Ammon's horn (tissue), 1 donor: Measurements from ENCODE around the gene GRM8.
"Not testable (repeated sequence)": the region's sequence is repeated elsewhere in the genome, so short reads cannot be mapped to it uniquely, and the experiment has no call there.

Source experiments
- DNase-seq: peaks from one replicate; pipeline ENCODE4 v3.0.0-alpha.2; 2016; ENCODE audit warnings: low spot score

The GRM8 gene

DNA sequence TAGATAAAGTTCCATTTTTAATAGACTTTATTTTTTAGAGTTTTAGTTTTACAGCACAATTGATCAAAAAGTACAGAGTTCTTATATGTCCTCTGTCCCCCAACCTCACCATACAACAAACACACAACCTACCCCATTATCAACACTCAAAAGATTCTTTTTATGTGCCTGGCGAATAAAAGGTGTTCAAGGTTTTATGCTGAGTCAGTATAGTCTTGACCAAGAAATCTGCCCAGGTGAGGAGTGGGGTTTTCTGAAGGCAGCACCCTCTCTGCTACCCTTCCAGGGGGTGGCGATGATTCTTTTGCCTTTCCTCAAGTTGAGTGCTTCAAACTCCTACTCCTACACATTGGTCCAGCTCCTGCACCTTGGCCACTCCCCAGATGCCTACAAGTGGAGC lies 222.9 kb downstream of the GRM8 start:
- no peak for DNase-seq

DNA sequence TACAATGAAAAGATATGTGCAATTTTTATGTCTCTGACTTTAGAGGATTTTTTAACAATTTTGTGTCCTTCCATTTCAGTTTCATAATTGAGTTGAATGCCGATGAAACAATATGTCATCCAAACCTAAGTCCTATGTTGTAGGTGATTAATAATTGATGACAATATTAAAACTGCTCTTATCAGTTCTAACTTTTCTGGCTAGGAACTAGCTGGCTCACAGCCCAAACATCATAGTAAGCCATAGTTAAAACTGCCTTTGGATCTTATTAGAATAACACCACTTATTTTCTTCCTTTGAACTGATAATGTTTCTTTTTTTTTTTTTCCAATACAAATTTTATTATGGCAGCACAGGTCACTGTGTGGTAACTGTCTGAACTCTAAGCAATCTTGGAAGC lies 230.9 kb downstream of the GRM8 start:
- DNase-seq = no peak

- no peak for DNase-seq
These were observed 231.6 kb downstream of the GRM8 start for GRCh38 chr7:127021019-127021738.

DNA sequence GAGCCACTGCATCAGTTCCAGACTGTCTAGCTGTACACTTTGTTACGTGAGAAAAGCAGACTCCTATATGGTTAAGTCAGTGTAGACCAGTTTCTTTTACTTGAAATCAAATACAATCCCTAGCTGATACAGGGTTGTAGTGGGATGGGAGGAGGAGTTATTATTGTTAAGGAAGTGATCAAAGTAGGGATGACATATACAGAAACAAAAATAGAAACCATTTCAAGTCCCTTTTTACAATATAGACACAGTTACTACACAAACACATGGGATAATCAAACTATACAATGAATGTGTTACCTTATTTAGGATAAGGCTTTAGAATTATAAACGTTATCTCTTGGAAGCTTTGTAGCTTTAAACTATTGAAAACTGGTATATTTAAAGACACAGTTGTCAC lies 233.9 kb downstream of the GRM8 start:
- no peak for DNase-seq

GRCh38 chr7:127017196-127017595 lies 235.5 kb downstream of the GRM8 start:
- DNase-seq = no peak

DNA sequence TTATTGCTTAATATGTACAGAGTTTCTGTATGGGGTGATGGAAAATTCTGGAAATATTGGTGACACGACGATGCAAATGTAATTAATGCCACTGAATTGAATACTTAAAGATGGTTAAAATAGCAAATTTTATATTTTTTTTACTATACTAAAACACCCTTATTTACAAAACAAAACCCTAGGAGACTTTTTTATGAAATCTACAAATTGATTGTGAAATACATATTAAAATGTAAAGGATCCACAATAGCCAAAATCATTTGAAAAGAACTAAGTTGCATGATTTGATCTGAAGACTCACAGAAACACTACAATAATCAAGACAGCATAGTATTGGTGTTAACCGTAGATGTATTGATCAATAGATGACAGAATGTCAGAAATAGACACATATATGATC lies 252.0 kb downstream of the GRM8 start:
- no peak for DNase-seq

- DNase-seq = no peak
These were observed 256.1 kb downstream of the GRM8 start for GRCh38 chr7:126996659-126997058.

DNA sequence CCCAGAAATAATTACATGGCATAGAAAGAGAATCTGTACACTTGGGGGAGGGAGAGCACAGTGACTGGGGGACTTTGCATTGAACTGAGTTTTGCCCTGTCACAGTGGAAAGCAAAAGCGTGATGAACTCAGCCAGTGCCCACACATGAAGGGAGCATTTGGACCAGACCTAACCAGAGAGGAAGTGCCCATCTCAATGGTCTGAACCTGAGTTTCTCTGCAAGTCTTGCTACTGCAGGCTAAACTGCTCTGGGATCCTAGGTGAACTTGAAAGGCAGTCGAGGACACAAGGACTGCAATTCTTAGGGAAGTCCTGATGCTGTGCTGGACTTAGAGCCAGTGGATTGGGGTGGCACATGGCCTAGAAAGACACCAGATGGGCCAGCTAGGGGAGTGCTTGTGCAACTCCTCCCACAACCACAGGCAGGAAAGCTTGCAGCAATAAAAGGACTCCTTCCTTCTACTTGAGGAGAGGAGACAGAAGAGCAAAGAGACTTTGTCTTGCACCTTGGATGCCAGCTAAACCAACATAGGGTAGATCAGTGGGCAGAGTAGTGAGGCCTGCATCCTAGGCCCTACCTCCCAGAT lies 259.0 kb downstream of the GRM8 start:
- DNase-seq = no peak

GRCh38 chr7:126988022-126988421 lies 264.7 kb downstream of the GRM8 start:
- no peak for DNase-seq

- DNase-seq = no peak
These were observed 273.0 kb downstream of the GRM8 start for GRCh38 chr7:126979722-126980121.

DNA sequence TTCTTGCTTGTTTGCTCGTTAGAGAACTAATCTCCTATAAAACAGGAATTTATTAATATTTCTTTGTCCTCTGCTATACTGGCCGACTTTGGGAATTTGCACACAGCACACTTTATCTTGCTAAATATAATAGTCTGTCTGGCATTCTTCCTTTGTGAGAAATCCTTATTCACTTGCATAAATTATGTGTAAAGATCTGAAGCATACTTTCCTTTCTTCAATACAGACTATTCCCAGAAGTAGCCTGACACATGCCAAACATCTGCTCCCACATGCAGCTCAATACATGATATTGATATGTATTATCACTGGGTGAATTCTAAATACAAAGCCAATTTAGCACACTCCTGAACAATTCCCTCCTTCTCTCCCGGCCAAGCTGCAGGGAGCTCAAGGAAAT lies 273.9 kb downstream of the GRM8 start:
- DNase-seq = no peak

GRCh38 chr7:126973066-126973465 lies 279.7 kb downstream of the GRM8 start:
- no peak for DNase-seq

- no peak for DNase-seq
These were observed 280.2 kb downstream of the GRM8 start for GRCh38 chr7:126972571-126972970.

DNA sequence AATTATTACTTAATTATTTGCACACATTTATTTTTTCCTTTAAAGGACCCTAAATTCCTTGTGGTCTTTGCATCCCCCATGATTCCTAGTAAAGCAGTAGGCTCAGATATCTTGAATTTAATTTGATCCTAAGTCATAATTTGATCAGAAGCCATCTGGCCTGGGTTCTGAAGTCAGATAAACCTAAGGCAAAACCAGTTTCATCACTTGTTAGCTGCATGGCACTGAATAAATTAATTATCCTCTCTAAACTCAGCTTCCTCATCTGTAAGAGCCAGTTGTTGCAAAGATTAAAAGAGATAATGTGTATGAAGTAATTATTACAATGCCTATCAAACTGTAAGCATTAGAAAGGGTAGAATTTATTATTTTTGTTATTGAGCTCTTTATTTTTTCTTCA lies 293.1 kb downstream of the GRM8 start:
- no peak for DNase-seq

- DNase-seq = no peak
These were observed 294.4 kb downstream of the GRM8 start for GRCh38 chr7:126958367-126958766.

DNA sequence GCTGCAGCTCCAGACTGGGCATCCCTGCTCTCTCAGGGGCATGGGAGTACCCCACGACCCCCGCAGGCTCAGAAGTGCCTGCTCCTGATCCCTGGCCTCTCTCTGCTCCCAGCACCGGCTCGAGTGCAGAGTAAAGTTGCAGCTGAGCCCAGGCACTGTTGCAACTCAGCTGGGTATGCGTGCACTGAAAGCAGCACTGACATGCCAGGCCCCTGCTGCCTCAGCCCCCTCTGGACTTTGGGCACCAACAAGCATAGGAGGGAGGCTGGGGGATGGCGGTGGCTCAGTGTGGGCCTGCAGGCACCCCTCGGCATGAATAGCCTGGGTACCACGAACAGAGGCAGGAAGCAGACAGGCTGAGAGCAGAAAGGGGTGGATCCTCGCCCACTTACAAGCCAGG lies 295.3 kb downstream of the GRM8 start:
- no peak for DNase-seq

GRCh38 chr7:126953461-126953860 lies 299.3 kb downstream of the GRM8 start:
- no peak for DNase-seq

GRCh38 chr7:126948664-126949063 lies 304.1 kb downstream of the GRM8 start:
- no peak for DNase-seq

- no peak for DNase-seq
These were observed 311.9 kb downstream of the GRM8 start for GRCh38 chr7:126940723-126941307.

DNA sequence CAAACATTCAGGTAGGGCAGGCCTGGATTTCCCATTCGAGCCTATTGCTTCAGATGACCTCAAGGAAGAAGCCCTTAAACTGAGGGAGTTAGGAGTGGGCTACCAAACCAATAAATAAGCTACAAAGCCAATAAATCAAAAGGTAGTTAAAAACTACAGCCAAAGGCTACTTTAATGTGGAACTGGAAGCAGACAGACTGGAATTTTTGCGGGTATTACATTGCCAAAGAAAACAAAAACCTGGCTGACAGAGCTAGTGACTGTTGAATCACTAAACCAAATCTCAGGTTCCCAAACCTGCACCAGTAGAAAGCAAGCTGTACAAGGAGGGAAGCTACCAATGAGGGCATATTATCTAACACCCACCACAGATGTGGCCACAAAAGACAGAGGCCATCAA lies 315.6 kb downstream of the GRM8 start:
- DNase-seq = no peak

DNA sequence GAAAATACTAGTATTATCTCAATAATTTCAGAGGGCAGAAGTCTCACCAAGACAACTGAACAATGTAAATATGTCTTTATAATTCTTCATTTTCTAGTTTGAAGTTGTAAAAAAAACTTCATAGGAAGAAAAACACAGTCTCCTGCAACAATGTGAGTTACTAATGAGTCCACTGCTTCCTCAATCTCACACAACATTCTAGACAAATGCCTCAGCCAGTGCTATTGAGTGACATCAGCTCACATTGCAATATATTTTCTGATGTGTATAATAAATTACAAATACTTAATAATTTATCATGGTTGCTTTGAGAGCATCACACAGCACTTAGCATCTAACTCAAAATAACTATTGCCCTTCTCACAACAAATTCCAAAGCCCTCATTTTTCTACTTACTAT lies 321.2 kb downstream of the GRM8 start:
- no peak for DNase-seq

- no peak for DNase-seq
These were observed 322.6 kb downstream of the GRM8 start for GRCh38 chr7:126930166-126930565.

DNA sequence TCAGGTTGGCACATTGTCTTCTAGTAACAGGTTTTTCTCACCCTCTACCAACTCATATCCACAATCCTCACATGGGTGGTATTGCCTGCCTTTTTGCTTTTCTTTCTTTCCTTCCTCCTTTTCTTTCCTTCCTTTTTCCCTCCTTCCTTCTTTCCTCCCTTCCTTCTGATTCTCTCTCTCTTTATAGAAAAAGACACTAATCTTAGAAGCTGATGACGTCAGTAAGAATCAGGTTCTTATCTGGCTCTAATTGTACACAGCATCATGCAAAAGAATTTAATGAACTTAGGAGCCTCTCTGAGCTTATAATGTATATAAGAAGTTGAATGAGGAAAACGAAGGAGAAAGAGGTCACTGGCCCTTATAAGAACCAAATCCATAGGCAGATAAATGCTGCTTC lies 328.3 kb downstream of the GRM8 start:
- DNase-seq = no peak

GRCh38 chr7:126911627-126912026 lies 341.1 kb downstream of the GRM8 start:
- DNase-seq = not testable (repeated sequence)
